Measurements from ENCODE around the gene RHBDL1. TPM values are rescaled to one million over a fixed set of nuclear protein-coding genes. Genes with fewer than 3 reads are reported as not detected.

The RHBDL1 gene
- total and polyA plus RNA-seq, 9 of the 15 experiments (the other 6 are each of a cell fraction or from before 2014, with no cell fraction given) = 0.03 to 5.6 (median 1.3) TPM; not detected in 1

GRCh38 chr16:644556-644955 lies 30.9 kb upstream of the RHBDL1 start:
- Histone ChIP-seq H4K20me1 (replicated peaks; ENCODE audit: control insufficient read depth, insufficient read depth, low read length) (no peaks in the 10 kb centered on the region), H3K9ac (ENCODE audit: insufficient read depth in 1 of 2, low read depth in 2 of 2, low read length in 2 of 2) (no peak overlapping the region; a peak in 1 of 4 replicates), H3K4me1 (replicated peaks in 1 of 2; ENCODE audit: control insufficient read depth in 2 of 2, insufficient read depth in 2 of 2, low read length in 2 of 2) (peaks cover 7 to 86% of the 10 kb centered on the region in 2 experiments; a peak in 3 of 5 replicates), H3K36me3 (ENCODE audit: control insufficient read depth, insufficient read depth, low read length) (peaks cover 51% of the 10 kb centered on the region; the same call in 2 of the 3 replicates), H3K4me3 (no peak overlapping the region), H3K27ac (ENCODE audit: extremely low read depth, low read depth, low read length) (no peak overlapping the region; the same call in 2 of the 3 replicates), H3K4me2 (ENCODE audit: insufficient read depth, low read length) (no peak overlapping the region), H3K79me2 (ENCODE audit: control insufficient read depth, insufficient read depth, low read length) (peaks cover 59% of the 10 kb centered on the region), H3K9me3 (replicated peaks; ENCODE audit: control insufficient read depth, insufficient read depth, low read depth, low read length) (no peaks in the 10 kb centered on the region), H3K27me3 (ENCODE audit: control insufficient read depth in 2 of 2, insufficient read depth in 2 of 2, low read length in 2 of 2) (no peaks in the 10 kb centered on the region), H2AFZ (ENCODE audit: low read depth, low read length) (no peak overlapping the region), H3K9me1 (ENCODE audit: control insufficient read depth, insufficient read depth, low read length) (no peaks in the 10 kb centered on the region)
- WGBS (ENCODE audit: insufficient coverage, low coverage, missing lambda C conversion rate) = 95% methylated on average over 9 of the region's 12 CpGs
- no TSS peak for BruUV-seq (replicated peaks)
- ATAC-seq = no peak
- in situ Hi-C loops (cut with MboI) = no loop called here
- DNase-seq (ENCODE audit: extremely low read depth in 1 of 4, low spot score in 3 of 4) = no peak
- intact Hi-C loops (cut with micrococcal nuclease) = no loop called here
- TF ChIP-seq CGGBP1 (CRISPR knock-in tag; IDR thresholded peaks at IDR 0.05) = no peak
- no peak for FAIRE-seq
- CTCF ChIA-PET (ENCODE audit: low intra/inter-chr PET ratio) = no interaction called here
- POLR2A ChIA-PET = no interaction called here

- H3K79me2 ChIP-seq (ENCODE audit: control insufficient read depth, insufficient read depth, low read length) = peaks cover 52% of the 10 kb centered on the region
- ATAC-seq = no peak
- in situ Hi-C loops (cut with MboI) = no loop called here
Measured at GRCh38 chr16:645852-646678, 29.4 kb upstream of the RHBDL1 start.

More at GRCh38 chr16:645852-646678, 29.4 kb upstream of the RHBDL1 start:
- DNase-seq (ENCODE audit: extremely low read depth in 1 of 4, low spot score in 3 of 4) = no peak
- ChIA-PET CTCF (ENCODE audit: low intra/inter-chr PET ratio) (no interaction called here), POLR2A (interaction anchor here (0.6 kb wide), 1 partner anchor 88 kb away, joined by 3 read pairs; no protein-coding TSS in a partner anchor)
- Histone ChIP-seq H3K4me2 (ENCODE audit: insufficient read depth, low read length) (no peak overlapping the region), H3K36me3 (ENCODE audit: control insufficient read depth, insufficient read depth, low read length) (peaks cover 51% of the 10 kb centered on the region; the same call in 2 of the 3 replicates), H3K4me3 (no peak overlapping the region), H3K9me1 (ENCODE audit: control insufficient read depth, insufficient read depth, low read length) (no peaks in the 10 kb centered on the region), H3K9me3 (replicated peaks; ENCODE audit: control insufficient read depth, insufficient read depth, low read depth, low read length) (no peaks in the 10 kb centered on the region), H3K27me3 (ENCODE audit: control insufficient read depth in 2 of 2, insufficient read depth in 2 of 2, low read length in 2 of 2) (no peaks in the 10 kb centered on the region), H3K9ac (ENCODE audit: insufficient read depth in 1 of 2, low read depth in 2 of 2, low read length in 2 of 2) (peak overlapping the region in 1 of 2 experiments; percentile 85; a peak in 1 of 4 replicates), H3K4me1 (replicated peaks in 1 of 2; ENCODE audit: control insufficient read depth in 2 of 2, insufficient read depth in 2 of 2, low read length in 2 of 2) (peaks cover 4 to 88% of the 10 kb centered on the region in 2 experiments; a peak in 3 of 5 replicates), H2AFZ (ENCODE audit: low read depth, low read length) (no peak overlapping the region), H4K20me1 (replicated peaks; ENCODE audit: control insufficient read depth, insufficient read depth, low read length) (no peaks in the 10 kb centered on the region), H3K27ac (ENCODE audit: extremely low read depth, low read depth, low read length) (no peak overlapping the region)
- WGBS (ENCODE audit: insufficient coverage, low coverage, missing lambda C conversion rate) = 93% methylated on average over 19 of the region's 32 CpGs
- BruUV-seq (replicated peaks) = no TSS peak
- TF ChIP-seq POLR2G (IDR thresholded peaks at IDR 0.05; ENCODE audit: low read depth, low read length) (peak; percentile 47), RBFOX2 (IDR thresholded peaks at IDR 0.05; ENCODE audit: low read depth, low read length) (peak; percentile 12; the same call in 1 of the 2 replicates), ZNF707 (CRISPR knock-in tag; conservative IDR thresholded peaks at IDR 0.05) (no peak), ZBTB34 (CRISPR knock-in tag; IDR thresholded peaks at IDR 0.05) (no peak)
- intact Hi-C loops (cut with micrococcal nuclease) = no loop called here
- no peak for FAIRE-seq

Data from K562 (cell line).